ENCODE data around the gene NUPR1.
A peak's percentile ranks its signal among the peaks of the same experiment; 100 is the strongest.
"Not testable (repeated sequence)": the region's sequence is repeated elsewhere in the genome, so short reads cannot be mapped to it uniquely, and the experiment has no call there.

NUPR1 gene

GRCh38 chr16:28538733-28539596, at the start of gene NUPR1:
TSS of gene NUPR1 (minus strand) at chr16:28538974. CDS start at chr16:28538907, 67 bp downstream.
- peak in 1 of 2 donors; percentile 50 for DNase-seq

GRCh38 chr16:28587386-28587785, 48.6 kb upstream of the NUPR1 start:
- no peak for DNase-seq

- no peak for DNase-seq
Measured at GRCh38 chr16:28586466-28586865, 47.7 kb upstream of the NUPR1 start.

GRCh38 chr16:28585674-28586073, 46.9 kb upstream of the NUPR1 start:
- DNase-seq, result no peak

- no peak for DNase-seq
Measured at GRCh38 chr16:28580726-28581315, 42.0 kb upstream of the NUPR1 start.

GRCh38 chr16:28575446-28576109, 36.8 kb upstream of the NUPR1 start:
- DNase-seq, result no peak

- no peak for DNase-seq
Measured at GRCh38 chr16:28574925-28575324, 36.2 kb upstream of the NUPR1 start.

GRCh38 chr16:28573738-28574718, 35.3 kb upstream of the NUPR1 start:
- DNase-seq, result no peak

GRCh38 chr16:28572696-28573510, 34.1 kb upstream of the NUPR1 start:
- peak in 1 of 2 donors; percentile 61 for DNase-seq

- no peak for DNase-seq
Measured at GRCh38 chr16:28569968-28570752, 31.4 kb upstream of the NUPR1 start.

GRCh38 chr16:28569021-28569420, 30.2 kb upstream of the NUPR1 start:
- DNase-seq, result no peak

- no peak for DNase-seq
Measured at GRCh38 chr16:28567292-28567691, 28.5 kb upstream of the NUPR1 start.

GRCh38 chr16:28566233-28566925, 27.6 kb upstream of the NUPR1 start:
- DNase-seq, result not testable (repeated sequence)

- DNase-seq, result no peak
Measured at GRCh38 chr16:28563218-28563617, 24.4 kb upstream of the NUPR1 start.

GRCh38 chr16:28562199-28562598, 23.4 kb upstream of the NUPR1 start:
- no peak for DNase-seq

- DNase-seq, result no peak
Measured at GRCh38 chr16:28561557-28562187, 22.9 kb upstream of the NUPR1 start.

GRCh38 chr16:28558456-28558855, 19.7 kb upstream of the NUPR1 start:
- no peak for DNase-seq

GRCh38 chr16:28556914-28557320, 18.1 kb upstream of the NUPR1 start:
- no peak for DNase-seq

- DNase-seq, result no peak
Measured at GRCh38 chr16:28555561-28555960, 16.8 kb upstream of the NUPR1 start.
